ENCODE data around the gene SYT13.

The SYT13 gene

GRCh38 chr11:45305874-45306623 is 19.9 kb upstream of the SYT13 start:
- DNase-seq (ENCODE audit: low read depth, low spot score) = no peak

- no peak for DNase-seq (ENCODE audit: low read depth, low spot score)
Observed at GRCh38 chr11:45304992-45305335, 18.8 kb upstream of the SYT13 start.

DNA sequence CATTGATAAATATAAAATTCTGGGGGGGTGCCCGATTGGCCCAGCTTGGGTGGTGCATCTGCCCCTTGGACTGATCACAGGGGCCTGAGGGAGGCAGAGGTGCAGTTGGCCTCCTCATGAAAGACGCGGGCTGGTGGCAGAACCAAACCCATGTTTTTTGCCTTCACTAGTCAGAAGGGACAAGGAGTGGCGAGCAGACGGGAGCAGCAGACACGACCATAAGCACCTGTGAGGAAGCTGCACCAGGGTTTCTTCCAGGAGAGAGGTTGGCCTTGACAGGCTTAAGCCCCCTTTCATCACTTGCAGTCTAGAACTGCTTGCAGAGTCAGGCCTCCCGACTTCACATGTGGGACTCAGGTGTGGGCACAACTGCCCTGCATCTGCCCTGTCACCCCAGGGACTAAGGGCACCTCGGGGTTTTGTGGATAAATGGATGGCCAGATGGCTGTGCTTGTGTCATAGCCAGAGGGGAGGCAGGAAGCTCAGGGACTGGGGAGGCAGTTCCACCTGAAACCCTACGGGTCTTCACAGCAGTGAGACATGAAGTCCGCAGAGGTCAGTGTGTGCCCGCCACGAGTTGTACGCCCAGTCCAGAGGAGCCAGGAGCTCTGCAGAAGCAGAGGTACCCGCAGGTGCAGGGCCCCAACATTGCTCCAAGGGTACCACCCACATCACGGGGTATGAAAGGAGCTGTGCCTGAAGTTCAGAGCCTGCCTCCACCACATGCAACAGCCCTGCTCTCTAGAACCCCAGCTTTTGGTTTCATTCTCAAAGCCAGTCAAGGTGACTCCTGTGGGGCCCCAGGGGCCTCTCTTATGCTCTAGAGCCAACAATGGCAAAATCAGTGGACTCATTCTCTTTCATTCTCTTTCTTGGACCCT is 18.2 kb upstream of the SYT13 start:
- no peak for DNase-seq (ENCODE audit: low read depth, low spot score)

GRCh38 chr11:45303316-45303715 is 17.2 kb upstream of the SYT13 start:
- DNase-seq (ENCODE audit: low read depth, low spot score) = no peak

GRCh38 chr11:45301537-45302246 is 15.6 kb upstream of the SYT13 start:
- no peak for DNase-seq (ENCODE audit: low read depth, low spot score)

DNA sequence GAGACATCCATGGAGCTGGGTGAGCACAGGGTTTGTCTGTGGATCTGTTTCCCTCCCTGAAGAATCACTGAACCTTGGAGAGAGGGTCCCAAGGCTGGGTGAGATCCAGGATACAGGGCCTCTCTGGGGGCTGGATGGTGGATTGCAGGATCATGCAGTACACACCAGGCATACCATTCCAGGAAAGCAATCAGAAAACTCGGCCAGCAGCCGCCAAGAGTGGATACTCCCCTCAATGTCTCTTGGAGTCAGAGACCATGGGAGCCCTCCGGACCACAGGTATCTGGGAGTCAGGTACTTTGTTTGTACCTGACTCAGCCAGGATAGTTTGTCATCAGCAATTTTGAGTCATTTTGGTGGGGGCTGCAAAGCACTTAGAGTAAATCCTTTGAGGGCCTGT is 14.6 kb upstream of the SYT13 start:
- no peak for DNase-seq (ENCODE audit: low read depth, low spot score)

DNA sequence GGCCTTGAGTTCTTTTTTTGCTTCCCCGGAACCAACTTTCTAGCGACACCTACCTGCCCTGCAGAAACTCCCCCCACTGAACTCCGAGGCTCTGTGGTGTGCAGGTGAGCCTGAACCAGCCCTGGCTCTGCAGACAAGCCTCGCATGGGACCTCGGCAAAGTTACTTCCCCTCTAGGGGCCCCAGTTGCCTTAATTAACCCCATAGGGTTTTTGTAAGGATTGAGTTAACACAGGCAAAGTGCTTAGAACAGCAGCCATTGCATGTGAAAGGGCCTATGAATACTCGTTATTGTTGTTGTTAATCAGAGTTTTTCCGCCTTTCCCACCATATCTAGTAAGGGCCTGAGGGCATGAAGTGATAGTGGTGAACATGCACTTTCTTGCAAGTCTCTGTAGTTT is 12.6 kb upstream of the SYT13 start:
- DNase-seq (ENCODE audit: low read depth, low spot score) = peak; percentile 54

DNA sequence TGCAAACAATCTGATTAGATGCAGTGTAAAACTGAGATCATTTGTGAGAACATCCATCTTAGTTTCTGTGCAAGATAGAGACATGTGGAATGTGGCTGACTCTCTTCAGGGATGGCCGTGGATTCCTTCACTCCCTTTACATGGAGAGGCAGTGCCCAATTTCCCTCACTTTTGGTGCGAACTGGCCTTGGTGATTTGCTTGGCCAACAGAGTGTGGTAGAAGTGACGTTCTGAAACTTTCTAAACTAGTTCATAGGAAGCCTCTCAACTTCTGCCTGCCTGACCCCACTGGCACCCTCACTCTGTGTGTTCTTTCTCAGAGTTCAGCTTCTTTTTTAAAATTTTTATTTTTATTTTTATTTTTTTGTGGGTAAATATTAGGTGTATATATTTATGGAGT is 9.9 kb upstream of the SYT13 start:
- no peak for DNase-seq (ENCODE audit: low read depth, low spot score)

- DNase-seq (ENCODE audit: low read depth, low spot score) = no peak
Observed at GRCh38 chr11:45294499-45294898, 8.4 kb upstream of the SYT13 start.

GRCh38 chr11:45293566-45294192 is 7.5 kb upstream of the SYT13 start:
- peak; percentile 66 for DNase-seq (ENCODE audit: low read depth, low spot score)

DNA sequence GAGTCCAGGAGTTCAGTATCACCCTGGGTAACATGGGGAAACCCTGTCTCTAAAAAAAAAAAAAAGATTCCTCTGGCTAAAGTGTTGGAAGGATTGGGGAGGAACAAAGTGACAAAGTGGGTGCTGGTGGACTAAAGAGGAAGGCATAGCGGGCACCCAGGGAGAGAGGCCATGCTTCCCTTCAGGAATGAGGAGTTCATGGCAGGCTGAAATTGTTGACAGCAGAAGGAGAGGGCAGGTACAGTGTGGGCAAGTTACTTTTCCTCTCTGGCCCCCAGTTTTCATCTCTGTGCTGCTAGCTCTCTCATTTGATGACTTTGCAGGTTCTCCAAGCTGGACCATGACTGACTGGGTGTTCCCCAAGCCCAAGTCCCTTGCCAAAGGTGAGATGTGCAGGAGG is 4.4 kb upstream of the SYT13 start:
- no peak for DNase-seq (ENCODE audit: low read depth, low spot score)

- DNase-seq (ENCODE audit: low read depth, low spot score) = no peak
Observed at GRCh38 chr11:45289369-45289768, 3.2 kb upstream of the SYT13 start.

DNA sequence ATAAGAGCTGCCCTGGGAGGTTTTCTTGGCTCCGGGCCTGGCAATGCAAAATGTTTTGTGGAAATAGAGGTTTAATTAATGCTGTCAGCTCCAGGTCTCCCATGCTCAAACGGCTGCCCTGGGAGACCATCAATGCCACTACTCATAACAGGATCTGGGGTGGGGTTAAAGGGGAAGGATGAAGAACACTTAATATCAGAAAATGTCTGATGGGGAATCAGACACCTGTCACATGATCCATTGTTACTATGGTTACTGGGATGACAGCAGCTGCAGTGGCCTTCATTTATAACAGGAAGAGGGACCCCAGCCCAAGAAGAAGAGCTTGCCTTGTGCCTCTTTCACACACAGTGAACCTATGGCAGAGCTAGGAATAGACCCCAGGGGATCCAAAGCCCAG is 2.2 kb upstream of the SYT13 start:
- DNase-seq (ENCODE audit: low read depth, low spot score) = no peak

- DNase-seq (ENCODE audit: low read depth, low spot score) = no peak
Observed at GRCh38 chr11:45287316-45287903, 1.3 kb upstream of the SYT13 start.

GRCh38 chr11:45285250-45285828 is 802 bp downstream of the SYT13 start:
- no peak for DNase-seq (ENCODE audit: low read depth, low spot score)

DNA sequence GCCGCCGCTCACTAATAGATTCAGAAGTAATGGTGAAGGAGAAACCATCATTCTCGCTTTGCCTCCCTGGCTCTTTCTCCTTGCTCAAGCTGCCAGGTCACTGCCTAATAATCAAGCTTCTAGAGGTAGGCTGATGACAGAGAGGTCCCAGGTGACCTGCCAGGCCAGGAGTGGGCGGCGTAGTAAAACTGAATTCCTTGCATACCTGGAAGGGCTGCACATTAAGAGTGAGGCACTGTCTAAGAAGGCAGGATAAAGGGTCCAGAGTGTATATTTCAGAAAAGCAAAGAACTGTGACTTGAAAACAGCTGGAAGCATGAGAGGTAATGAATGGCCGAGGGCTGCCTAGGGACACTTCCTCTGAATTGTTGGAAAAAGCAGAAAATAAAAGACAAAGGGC is 4.1 kb downstream of the SYT13 start:
- peak; percentile 34 for DNase-seq (ENCODE audit: low read depth, low spot score)

- DNase-seq (ENCODE audit: low read depth, low spot score) = no peak
Observed at GRCh38 chr11:45280449-45280848, 5.7 kb downstream of the SYT13 start.

DNA sequence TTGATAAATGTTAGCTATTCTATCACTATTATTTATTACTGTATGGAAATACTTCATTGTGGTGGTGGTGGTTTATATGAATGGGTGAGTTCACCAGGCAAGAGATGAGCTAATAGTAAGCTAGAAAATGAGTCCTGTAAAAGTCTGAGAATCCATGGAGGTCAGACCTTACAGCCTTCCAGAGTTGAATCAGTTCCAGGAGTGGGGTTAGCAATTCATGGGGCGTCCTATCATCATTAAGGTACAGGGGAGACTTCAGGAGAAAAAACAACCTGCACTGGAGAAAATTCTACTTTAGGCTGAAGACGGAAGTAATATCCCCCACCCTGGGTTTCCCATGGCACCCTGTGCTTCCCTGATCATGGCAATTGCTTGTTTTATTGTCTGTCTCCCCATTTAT is 6.5 kb downstream of the SYT13 start:
- DNase-seq (ENCODE audit: low read depth, low spot score) = no peak

GRCh38 chr11:45278714-45279113 is 7.4 kb downstream of the SYT13 start:
- DNase-seq (ENCODE audit: low read depth, low spot score) = no peak

DNA sequence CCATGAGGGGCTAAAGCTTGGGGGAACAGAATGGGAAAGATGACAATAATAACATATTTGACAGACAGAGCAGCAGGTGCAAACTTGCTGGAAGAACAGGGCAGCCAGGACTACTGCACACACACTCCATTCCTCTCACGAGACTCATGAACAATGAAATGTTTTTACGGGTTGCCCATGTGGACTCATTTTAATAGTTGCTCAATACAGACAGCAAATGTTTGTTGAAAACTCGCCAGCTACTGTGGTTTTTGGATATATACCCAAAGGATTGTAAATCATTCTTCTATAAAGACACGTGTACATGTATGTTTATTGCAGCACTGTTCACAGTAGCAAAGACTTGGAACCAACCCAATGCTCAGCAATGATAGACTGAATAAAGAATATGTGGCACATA is 10.3 kb downstream of the SYT13 start:
- no peak for DNase-seq (ENCODE audit: low read depth, low spot score)

DNA sequence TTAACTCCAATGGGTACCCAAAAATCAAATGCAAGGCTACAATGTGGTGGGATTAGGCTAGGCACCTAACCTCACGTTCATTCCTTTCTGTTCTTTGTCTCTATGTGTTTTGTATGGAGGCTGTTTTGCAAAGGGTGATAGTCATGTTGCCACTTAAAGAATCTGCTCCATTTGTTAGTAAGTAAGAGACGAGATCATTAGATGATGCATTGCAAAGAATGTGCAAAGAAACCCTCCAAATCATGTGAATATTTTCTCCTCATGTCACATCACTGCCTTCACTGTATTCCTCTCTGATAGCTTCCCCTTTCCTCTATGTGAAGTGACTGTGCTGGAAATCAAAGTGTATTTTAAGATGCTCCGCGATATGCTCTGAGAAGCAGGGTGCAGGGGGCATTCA is 11.9 kb downstream of the SYT13 start:
- no peak for DNase-seq (ENCODE audit: low read depth, low spot score)

Measured in ELF-1 (cell line).